K562 (cell line): ENCODE data around the gene NOP14. TPM values are rescaled to one million over a fixed set of nuclear protein-coding genes. Genes with fewer than 3 reads are reported as not detected.

Source experiments
- BCOR ChIP-seq: fragments of 450-650 bp; IDR thresholded peaks from 2 replicates; pipeline ENCODE4 v1.6.1; 2016
- CBX5 ChIP-seq: IDR thresholded peaks from 2 replicates; pipeline ENCODE4 v1.6.1; 2014; ENCODE audit warnings: low read depth, borderline replicate concordance
- CEBPB ChIP-seq: fragments of 450-650 bp; IDR thresholded peaks from 2 replicates; pipeline ENCODE4 v1.6.1; 2016; ENCODE audit warnings: missing genetic modification characterization, missing compliant biosample characterization
- GATA2 ChIP-seq: sonication (generic); formaldehyde crosslinking; IDR thresholded peaks from 2 replicates; pipeline ENCODE4 v1.4.0; 2020; ENCODE audit warnings: mild to moderate bottlenecking, missing genetic modification reagents
- KAT7 ChIP-seq: sonication (generic); formaldehyde crosslinking; IDR thresholded peaks from 2 replicates; pipeline ENCODE4 v1.8.0; 2022; ENCODE audit warnings: missing genetic modification reagents, mild to moderate bottlenecking, borderline replicate concordance
- MYC ChIP-seq, 2 experiments: fragments of 250-450 bp in 1 of 2; sonication (Bioruptor Pico) in 1 of 2; IDR thresholded peaks; 2 replicates each; pipeline versions ENCODE4 v1.5.1 to v1.6.1; 2012 to 2021; ENCODE audit warnings: low read depth in 2 of 2, borderline replicate concordance in 1 of 2, improper control_type of control experiment in 1 of 2, low read length in 1 of 2, mild to moderate bottlenecking in 1 of 2, moderate library complexity in 1 of 2
- POU5F1 ChIP-seq: fragments of 150-350 bp; IDR thresholded peaks from 2 replicates; pipeline ENCODE4 v1.6.1; 2014; ENCODE audit warnings: borderline replicate concordance, low read length, low read depth, mild to moderate bottlenecking; ENCODE audit not compliant: partially characterized antibody
- SREBF2 ChIP-seq: sonication (generic); formaldehyde crosslinking; IDR thresholded peaks from 2 replicates; pipeline ENCODE4 v1.4.0; 2020; ENCODE audit warnings: mild to moderate bottlenecking, missing genetic modification reagents
- TAF7 ChIP-seq: fragments of 450-650 bp; IDR thresholded peaks from 2 replicates; pipeline ENCODE4 v1.6.1; 2016; ENCODE audit warnings: missing genetic modification characterization, missing compliant biosample characterization
- TCFL5 ChIP-seq: fragments of 250-450 bp; sonication (Bioruptor Pico); conservative IDR thresholded peaks from 2 replicates; pipeline ENCODE4 v1.6.1; 2021; ENCODE audit warnings: mild to moderate bottlenecking, moderate library complexity, matching md5 sums
- TFE3 ChIP-seq: fragments of 450-650 bp; formaldehyde crosslinking; IDR thresholded peaks from 2 replicates; pipeline ENCODE4 v1.4.0; 2020; ENCODE audit warnings: mild to moderate bottlenecking, mixed read lengths
- WHSC1 ChIP-seq: IDR thresholded peaks from one replicate; pipeline ENCODE4 v1.6.1; 2012; ENCODE audit warnings: low read length, control low read depth, inconsistent platforms
- ZNF224 ChIP-seq: sonication (generic); formaldehyde crosslinking; IDR thresholded peaks from 2 replicates; pipeline ENCODE4 v1.8.0; 2022; ENCODE audit warnings: mild to moderate bottlenecking, missing genetic modification reagents
- ZNF583 ChIP-seq: fragments of 250-450 bp; sonication (Bioruptor Pico); IDR thresholded peaks from 2 replicates; pipeline ENCODE4 v1.4.0; 2020
- ZNF717 ChIP-seq: fragments of 250-450 bp; sonication (Bioruptor Pico); IDR thresholded peaks from 2 replicates; pipeline ENCODE4 v1.5.0; 2021
- ZNF830 ChIP-seq: fragments of 250-450 bp; sonication (Bioruptor Pico); IDR thresholded peaks from 2 replicates; pipeline ENCODE4 v1.5.0; 2021; ENCODE audit warnings: mild to moderate bottlenecking
- polyA plus RNA-seq, 8 experiments: library from polyadenylated mRNA; depleted of rRNA in 4 of 8; stranded (reverse) in 5 of 8; unstranded in 3 of 8; fragments of >200 nt; fragmentation: Nextera tagmentation in 2 of 8; fragmentation: Illumina TruSeq in 1 of 8; extraction: Ambion mirVana in 2 of 8; extraction: Trizol in 1 of 8; gene quantifications; 2 replicates each; pipeline versions ENCODE4 v1.2.1 to v1.2.3, GENCODE V29; 2011 to 2014; ENCODE audit warnings: inconsistent platforms in 1 of 8, missing spikeins in 1 of 8
- total RNA-seq, 7 experiments: library from RNA; depleted of rRNA in 6 of 7; stranded (reverse); fragments of >200 nt in 6 of 7; fragmentation: Illumina TruSeq in 2 of 7; extraction: Trizol in 2 of 7; gene quantifications; 2 replicates each; pipeline versions ENCODE4 v1.2.1 to v1.2.3, GENCODE V29; 2011 to 2021; ENCODE audit warnings: low replicate concordance in 1 of 7
- TF ChIP-seq, protein P1 (sequence below): fragments of 450-650 bp; IDR thresholded peaks from 2 replicates; pipeline ENCODE4 v1.6.1; 2016; ENCODE audit warnings: borderline replicate concordance

The NOP14 gene
- total and polyA plus RNA-seq, 9 of the 15 experiments (the other 6 are each of a cell fraction or from before 2014, with no cell fraction given) = 12.7 to 76.0 (median 50.9) TPM

GRCh38 chr4:2963175-2963965, at the start of gene NOP14, which contains the start of gene GRK4 (continued):
- TF ChIP-seq CBX5 = no peak
- TF ChIP-seq ZNF830 (CRISPR knock-in tag) = no peak
- peak; percentile 75 for TF ChIP-seq POU5F1
- TF ChIP-seq, protein P1, sequence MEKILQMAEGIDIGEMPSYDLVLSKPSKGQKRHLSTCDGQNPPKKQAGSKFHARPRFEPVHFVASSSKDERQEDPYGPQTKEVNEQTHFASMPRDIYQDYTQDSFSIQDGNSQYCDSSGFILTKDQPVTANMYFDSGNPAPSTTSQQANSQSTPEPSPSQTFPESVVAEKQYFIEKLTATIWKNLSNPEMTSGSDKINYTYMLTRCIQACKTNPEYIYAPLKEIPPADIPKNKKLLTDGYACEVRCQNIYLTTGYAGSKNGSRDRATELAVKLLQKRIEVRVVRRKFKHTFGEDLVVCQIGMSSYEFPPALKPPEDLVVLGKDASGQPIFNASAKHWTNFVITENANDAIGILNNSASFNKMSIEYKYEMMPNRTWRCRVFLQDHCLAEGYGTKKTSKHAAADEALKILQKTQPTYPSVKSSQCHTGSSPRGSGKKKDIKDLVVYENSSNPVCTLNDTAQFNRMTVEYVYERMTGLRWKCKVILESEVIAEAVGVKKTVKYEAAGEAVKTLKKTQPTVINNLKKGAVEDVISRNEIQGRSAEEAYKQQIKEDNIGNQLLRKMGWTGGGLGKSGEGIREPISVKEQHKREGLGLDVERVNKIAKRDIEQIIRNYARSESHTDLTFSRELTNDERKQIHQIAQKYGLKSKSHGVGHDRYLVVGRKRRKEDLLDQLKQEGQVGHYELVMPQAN = peak; percentile 86
- no peak for TF ChIP-seq BCOR
- no peak for TF ChIP-seq KAT7 (CRISPR knock-in tag)
- no peak for TF ChIP-seq ZNF717 (CRISPR knock-in tag)
- no peak for TF ChIP-seq TAF7 (tag)
- no peak for TF ChIP-seq ZNF583
- no peak for TF ChIP-seq CEBPB (tag)
- TF ChIP-seq WHSC1 = no peak
- TF ChIP-seq TFE3 (CRISPR knock-in tag) = no peak
- TF ChIP-seq MYC (IDR thresholded peaks at IDR 0.05; ENCODE audit: low read depth, low read length) = peak; percentile 99
- peak; percentile 96; the same call in 1 of the 2 replicates for TF ChIP-seq MYC (CRISPR knock-in tag; IDR thresholded peaks at IDR 0.05; ENCODE audit: borderline replicate concordance, low read depth)
- no peak for TF ChIP-seq SREBF2 (CRISPR knock-in tag)
- no peak for TF ChIP-seq GATA2
- no peak for TF ChIP-seq ZNF224 (CRISPR knock-in tag)
- no peak for TF ChIP-seq TCFL5 (CRISPR knock-in tag)
